GM12878 (cell line): ENCODE data around the gene GALR3. TPM values are rescaled to one million over a fixed set of nuclear protein-coding genes. Genes with fewer than 3 reads are reported as not detected.

ENCODE experiments used
- GABPA ChIP-seq: IDR thresholded peaks from 2 replicates; pipeline ENCODE4 v1.6.1; 2014; ENCODE audit warnings: antibody characterized with exemption, low read depth, mild to moderate bottlenecking, inconsistent platforms
- JUNB ChIP-seq: IDR thresholded peaks from 2 replicates; pipeline ENCODE4 v1.6.1; 2016; ENCODE audit warnings: antibody characterized with exemption, mild to moderate bottlenecking
- KAT2A ChIP-seq: conservative IDR thresholded peaks from 2 replicates; pipeline ENCODE4 v1.6.1; 2011; ENCODE audit warnings: low read depth, low read length; ENCODE audit not compliant: control insufficient read depth
- MXI1 ChIP-seq: fragments of 150-350 bp; IDR thresholded peaks from 2 replicates; pipeline ENCODE4 v1.6.1; 2011; ENCODE audit warnings: low read depth, mild to moderate bottlenecking, inconsistent platforms, low read length, improper control_type of control experiment
- NRF1 ChIP-seq: conservative IDR thresholded peaks from 2 replicates; pipeline ENCODE4 v1.6.1; 2011; ENCODE audit warnings: mild to moderate bottlenecking, low read depth, low read length, improper control_type of control experiment
- RAD21 ChIP-seq: IDR thresholded peaks from 2 replicates; pipeline ENCODE4 v1.6.1; 2011; ENCODE audit warnings: mild to moderate bottlenecking, low read depth, low read length, moderate library complexity; ENCODE audit not compliant: insufficient read depth
- SMC3 ChIP-seq: IDR thresholded peaks from 2 replicates; pipeline ENCODE4 v1.6.1; 2011; ENCODE audit warnings: low read length, improper control_type of control experiment, borderline replicate concordance
- SPI1 ChIP-seq: IDR thresholded peaks from 2 replicates; pipeline ENCODE4 v1.6.1; 2011; ENCODE audit warnings: low read depth, mild to moderate bottlenecking, low read length, moderate library complexity, borderline replicate concordance; ENCODE audit not compliant: insufficient read depth
- STAT3 ChIP-seq: IDR thresholded peaks from 2 replicates; pipeline ENCODE4 v1.6.1; 2011; ENCODE audit warnings: low read depth, low read length, improper control_type of control experiment
- TCF12 ChIP-seq: IDR thresholded peaks from 2 replicates; pipeline ENCODE4 v1.6.1; 2011; ENCODE audit warnings: low read depth, mild to moderate bottlenecking, low read length
- polyA plus RNA-seq, 11 experiments: library from polyadenylated mRNA; depleted of rRNA in 4 of 11; unstranded in 6 of 11; stranded (reverse) in 5 of 11; fragments of >200 nt; fragmentation: Nextera tagmentation in 4 of 11; fragmentation: Illumina TruSeq in 1 of 11; extraction: Ambion mirVana in 4 of 11; extraction: Trizol in 1 of 11; gene quantifications; 1 replicate in 1 of 11; 2 replicates in 10 of 11; pipeline versions ENCODE4 v1.2.1 to v1.2.3, GENCODE V29; 2011 to 2016; ENCODE audit warnings: inconsistent platforms in 2 of 11, missing spikeins in 2 of 11, low read depth in 1 of 11
- total RNA-seq, 4 experiments: library from RNA; depleted of rRNA in 3 of 4; stranded (reverse); fragments of >200 nt in 3 of 4; fragmentation: Illumina TruSeq in 1 of 4; extraction: Trizol in 1 of 4; gene quantifications; 2 replicates each; pipeline versions ENCODE4 v1.2.1 to v1.2.3, GENCODE V29; 2013 to 2021
- TF ChIP-seq, protein P1 (sequence below): fragments of 450-650 bp; IDR thresholded peaks from 2 replicates; pipeline ENCODE4 v1.6.1; 2017; ENCODE audit warnings: borderline replicate concordance
- TF ChIP-seq, protein P2 (sequence below): IDR thresholded peaks from 2 replicates; pipeline ENCODE4 v1.6.1; 2011; ENCODE audit warnings: borderline replicate concordance, low read depth, mild to moderate bottlenecking, moderate library complexity, low read length; ENCODE audit not compliant: insufficient read depth, poor library complexity, severe bottlenecking
- TF ChIP-seq, protein P3 (sequence below): IDR thresholded peaks from 2 replicates; pipeline ENCODE4 v1.6.1; 2012; ENCODE audit warnings: low read length, inconsistent platforms

The GALR3 gene
- total and polyA plus RNA-seq, 10 of the 15 experiments (the other 5 are each of a cell fraction or from before 2014, with no cell fraction given) = not detected

DNA sequence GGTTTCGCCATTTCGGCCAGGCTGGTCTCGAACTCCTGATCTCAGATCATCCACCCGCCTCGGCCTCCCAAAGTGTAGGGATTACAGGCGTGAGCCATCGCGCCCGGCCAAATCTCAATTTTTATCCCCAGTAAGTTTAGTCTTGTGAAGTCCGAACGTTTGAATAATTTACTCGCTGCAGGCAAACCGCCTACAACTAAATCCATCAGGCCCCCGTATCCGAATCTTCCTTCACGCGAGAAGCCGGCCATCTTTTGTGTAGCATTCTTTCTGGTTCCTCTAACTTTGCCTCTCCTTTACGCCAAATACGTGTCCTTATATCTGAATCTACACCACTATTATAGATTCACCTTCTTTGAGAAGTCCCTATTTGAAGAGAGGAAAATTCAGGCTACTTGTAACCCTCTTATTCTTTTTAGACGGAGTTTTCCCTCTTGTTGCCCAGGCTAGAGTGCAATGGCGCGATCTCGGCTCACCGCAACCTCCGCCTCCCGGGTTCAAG is 25.5 kb downstream of the GALR3 start (continued):
- TF ChIP-seq, protein P1, sequence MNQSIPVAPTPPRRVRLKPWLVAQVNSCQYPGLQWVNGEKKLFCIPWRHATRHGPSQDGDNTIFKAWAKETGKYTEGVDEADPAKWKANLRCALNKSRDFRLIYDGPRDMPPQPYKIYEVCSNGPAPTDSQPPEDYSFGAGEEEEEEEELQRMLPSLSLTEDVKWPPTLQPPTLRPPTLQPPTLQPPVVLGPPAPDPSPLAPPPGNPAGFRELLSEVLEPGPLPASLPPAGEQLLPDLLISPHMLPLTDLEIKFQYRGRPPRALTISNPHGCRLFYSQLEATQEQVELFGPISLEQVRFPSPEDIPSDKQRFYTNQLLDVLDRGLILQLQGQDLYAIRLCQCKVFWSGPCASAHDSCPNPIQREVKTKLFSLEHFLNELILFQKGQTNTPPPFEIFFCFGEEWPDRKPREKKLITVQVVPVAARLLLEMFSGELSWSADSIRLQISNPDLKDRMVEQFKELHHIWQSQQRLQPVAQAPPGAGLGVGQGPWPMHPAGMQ = no peak
- TF ChIP-seq SMC3 (no peak), RAD21 (no peak), SPI1 (no peak), KAT2A (no peak), TCF12 (no peak), STAT3 (no peak), GABPA (no peak), JUNB (no peak), MXI1 (no peak), NRF1 (no peak)
- TF ChIP-seq, protein P2, sequence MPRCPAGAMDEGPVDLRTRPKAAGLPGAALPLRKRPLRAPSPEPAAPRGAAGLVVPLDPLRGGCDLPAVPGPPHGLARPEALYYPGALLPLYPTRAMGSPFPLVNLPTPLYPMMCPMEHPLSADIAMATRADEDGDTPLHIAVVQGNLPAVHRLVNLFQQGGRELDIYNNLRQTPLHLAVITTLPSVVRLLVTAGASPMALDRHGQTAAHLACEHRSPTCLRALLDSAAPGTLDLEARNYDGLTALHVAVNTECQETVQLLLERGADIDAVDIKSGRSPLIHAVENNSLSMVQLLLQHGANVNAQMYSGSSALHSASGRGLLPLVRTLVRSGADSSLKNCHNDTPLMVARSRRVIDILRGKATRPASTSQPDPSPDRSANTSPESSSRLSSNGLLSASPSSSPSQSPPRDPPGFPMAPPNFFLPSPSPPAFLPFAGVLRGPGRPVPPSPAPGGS = no peak
- TF ChIP-seq, protein P3, sequence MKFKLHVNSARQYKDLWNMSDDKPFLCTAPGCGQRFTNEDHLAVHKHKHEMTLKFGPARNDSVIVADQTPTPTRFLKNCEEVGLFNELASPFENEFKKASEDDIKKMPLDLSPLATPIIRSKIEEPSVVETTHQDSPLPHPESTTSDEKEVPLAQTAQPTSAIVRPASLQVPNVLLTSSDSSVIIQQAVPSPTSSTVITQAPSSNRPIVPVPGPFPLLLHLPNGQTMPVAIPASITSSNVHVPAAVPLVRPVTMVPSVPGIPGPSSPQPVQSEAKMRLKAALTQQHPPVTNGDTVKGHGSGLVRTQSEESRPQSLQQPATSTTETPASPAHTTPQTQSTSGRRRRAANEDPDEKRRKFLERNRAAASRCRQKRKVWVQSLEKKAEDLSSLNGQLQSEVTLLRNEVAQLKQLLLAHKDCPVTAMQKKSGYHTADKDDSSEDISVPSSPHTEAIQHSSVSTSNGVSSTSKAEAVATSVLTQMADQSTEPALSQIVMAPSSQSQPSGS = no peak
